GM19099 (cell line): ENCODE results near the gene SOWAHA.

Experiments used
- POLR2A ChIP-seq: IDR thresholded peaks from 3 replicates; pipeline ENCODE4 v1.6.1; 2011; ENCODE audit warnings: low read depth; ENCODE audit not compliant: insufficient read length; ENCODE audit errors: extremely low read depth

Gene SOWAHA

GRCh38 chr5:132853790-132854189, 40.7 kb downstream of the SOWAHA start:
- no peak for TF ChIP-seq POLR2A

GRCh38 chr5:132854301-132854700, 41.2 kb downstream of the SOWAHA start:
- no peak for TF ChIP-seq POLR2A

- TF ChIP-seq POLR2A: no peak
Measured at GRCh38 chr5:132856011-132856410, 42.9 kb downstream of the SOWAHA start.

GRCh38 chr5:132859889-132860437, 46.9 kb downstream of the SOWAHA start:
- no peak for TF ChIP-seq POLR2A

GRCh38 chr5:132860742-132861141, 47.6 kb downstream of the SOWAHA start:
- no peak for TF ChIP-seq POLR2A

- TF ChIP-seq POLR2A: no peak
Measured at GRCh38 chr5:132865668-132866341, 52.7 kb downstream of the SOWAHA start.
